ENCODE measurements around the gene BLM.

DNA sequence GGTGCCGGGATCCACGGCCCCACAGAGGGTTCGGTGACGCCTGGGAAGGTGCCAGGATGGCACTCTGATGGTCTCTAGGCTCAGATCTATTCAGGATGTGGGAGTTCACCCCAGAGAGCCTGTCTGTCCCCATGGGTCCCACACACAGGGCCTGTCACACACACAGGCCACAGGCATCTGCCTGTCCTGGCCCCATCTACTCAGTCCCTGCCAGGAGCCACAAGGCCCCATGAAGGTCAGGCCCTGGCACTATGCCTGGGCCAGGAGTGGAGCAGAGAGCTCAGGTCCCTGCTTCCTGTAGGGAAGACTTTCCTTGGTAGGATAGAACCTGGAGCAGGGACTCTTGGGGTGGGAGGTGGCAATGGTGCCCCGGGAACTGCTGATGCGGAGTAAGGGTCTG lies 102.2 kb downstream of the BLM start:
- no peak for TF ChIP-seq EZH2 (IDR thresholded peaks at IDR 0.05; ENCODE audit: insufficient read depth, poor library complexity, severe bottlenecking)
- TF ChIP-seq EZH2phosphoT487 (IDR thresholded peaks at IDR 0.05; ENCODE audit: insufficient read depth, low read depth) = no peak

Measured in GM23248 (cell line).